Activated naive CD4-positive, alpha-beta T cell treated with anti-CD3 and anti-CD28 coated beads for 36 hours (primary cell): Measurements from ENCODE around the gene MYL5. TPM values are rescaled to one million over a fixed set of nuclear protein-coding genes. Genes with fewer than 3 reads are reported as not detected.
"Not testable (repeated sequence)": the region's sequence is repeated elsewhere in the genome, so short reads cannot be mapped to it uniquely, and the experiment has no call there.

ENCODE experiments used
- CTCF ChIA-PET: fragments of 350-600 bp; sonication (Branson Sonifier 250); formaldehyde crosslinking; loops from one replicate; lab custom pipeline; 2021; ENCODE audit warnings: antibody characterized with exemption; lab: Charles Lee
- DNase-seq: peaks from one replicate; pipeline ENCODE4 v3.0.0-alpha.2; 2020
- H3K27ac Mint-ChIP-seq: one replicate; pipeline ENCODE4 v1.8.0; 2021; ENCODE audit warnings: mild to moderate bottlenecking, mixed read lengths
- H3K27me3 Mint-ChIP-seq: one replicate; pipeline ENCODE4 v1.8.0; 2021; ENCODE audit warnings: low read depth, mixed read lengths
- H3K36me3 Mint-ChIP-seq: one replicate; pipeline ENCODE4 v1.8.0; 2021; ENCODE audit warnings: low read depth, mixed read lengths
- H3K4me1 Mint-ChIP-seq: one replicate; pipeline ENCODE4 v1.8.0; 2021; ENCODE audit warnings: low read depth, mixed read lengths
- H3K4me3 Mint-ChIP-seq: one replicate; pipeline ENCODE4 v1.8.0; 2021; ENCODE audit warnings: mild to moderate bottlenecking, moderate library complexity, mixed read lengths
- H3K9me3 Mint-ChIP-seq: one replicate; pipeline ENCODE4 v1.8.0; 2021; ENCODE audit warnings: mixed read lengths
- intact Hi-C: fragments of 100-400 bp; cut with micrococcal nuclease; formaldehyde crosslinking; loops from one replicate; pipeline ENCODE4 v1.15.1; 2023
- total RNA-seq, 2 experiments: library from RNA; stranded (reverse); gene quantifications; one replicate each; pipeline ENCODE4 v1.2.3, GENCODE V29; 2021

The MYL5 gene
- total RNA-seq, 2 experiments from 2014 or later, result 12.0 to 12.9 TPM

- Mint-ChIP-seq H3K4me3 (no peak overlapping the region), H3K36me3 (no peaks in the 10 kb centered on the region), H3K9me3 (no peaks in the 10 kb centered on the region), H3K27ac (no peak overlapping the region), H3K4me1 (no peaks in the 10 kb centered on the region), H3K27me3 (peaks cover 19% of the 10 kb centered on the region)
- intact Hi-C loops, result no loop called here
- CTCF ChIA-PET, result interaction anchor here (0.6 kb wide), 1 partner anchor 12 kb away, joined by 3 read pairs; no protein-coding TSS in a partner anchor
- no peak for DNase-seq
Observed at GRCh38 chr4:687971-688853, 13.9 kb downstream of the MYL5 start.

GRCh38 chr4:688854-689681 is 14.7 kb downstream of the MYL5 start, which contains the start of gene SLC49A3:
Gene SLC49A3 (minus strand): TSS chr4:689151. CDS start chr4:689127, 24 bp downstream.
- Mint-ChIP-seq H3K27ac (no peak within 1 kb of the TSS), H3K36me3 (no peaks in the 10 kb centered on the region), H3K4me3 (no peak within 1 kb of the TSS), H3K4me1 (no peaks in the 10 kb centered on the region), H3K27me3 (peaks cover 19% of the 10 kb centered on the region), H3K9me3 (no peaks in the 10 kb centered on the region)
- DNase-seq, result no peak
- intact Hi-C loops, result no loop called here
- CTCF ChIA-PET, result no interaction called here

- no peak for DNase-seq
- H3K9me3 Mint-ChIP-seq, result no peaks in the 10 kb centered on the region
- CTCF ChIA-PET, result no interaction called here
- peaks cover 19% of the 10 kb centered on the region for H3K27me3 Mint-ChIP-seq
- H3K4me3 Mint-ChIP-seq, result no peak overlapping the region
- intact Hi-C loops, result no loop called here
- no peaks in the 10 kb centered on the region for H3K36me3 Mint-ChIP-seq
- H3K27ac Mint-ChIP-seq, result no peak overlapping the region
- no peaks in the 10 kb centered on the region for H3K4me1 Mint-ChIP-seq
Observed at GRCh38 chr4:689723-690122, 15.4 kb downstream of the MYL5 start.

- Mint-ChIP-seq H3K27me3 (peaks cover 10% of the 10 kb centered on the region), H3K36me3 (no peaks in the 10 kb centered on the region), H3K4me1 (no peaks in the 10 kb centered on the region), H3K4me3 (no peak overlapping the region), H3K27ac (no peak overlapping the region), H3K9me3 (no peaks in the 10 kb centered on the region)
- DNase-seq, result no peak
- intact Hi-C loops, result no loop called here
- CTCF ChIA-PET, result no interaction called here
Observed at GRCh38 chr4:692771-693554, 18.6 kb downstream of the MYL5 start.

- H3K9me3 Mint-ChIP-seq, DNase-seq, H3K36me3 Mint-ChIP-seq, H3K4me3 Mint-ChIP-seq, CTCF ChIA-PET, H3K27ac Mint-ChIP-seq, intact Hi-C loops, H3K4me1 Mint-ChIP-seq, H3K27me3 Mint-ChIP-seq: not testable (repeated sequence)
Observed at GRCh38 chr4:694341-694940, 20.1 kb downstream of the MYL5 start.

GRCh38 chr4:699816-700580 is 25.7 kb downstream of the MYL5 start:
- H3K9me3 Mint-ChIP-seq, result no peaks in the 10 kb centered on the region
- intact Hi-C loops, result no loop called here
- CTCF ChIA-PET, result interaction anchor here (1.5 to 1.9 kb wide), 2 partner anchors 12 to 25 kb away, joined by 3 to 6 read pairs; partner anchors contain the start of genes ATP5ME and MYL5
- H3K27ac Mint-ChIP-seq, result no peak overlapping the region
- no peak for DNase-seq
- H3K27me3 Mint-ChIP-seq, result no peaks in the 10 kb centered on the region
- peaks cover 6% of the 10 kb centered on the region for H3K4me1 Mint-ChIP-seq
- H3K4me3 Mint-ChIP-seq, result no peak overlapping the region
- H3K36me3 Mint-ChIP-seq, result no peaks in the 10 kb centered on the region

- Mint-ChIP-seq H3K9me3 (no peaks in the 10 kb centered on the region), H3K27me3 (no peaks in the 10 kb centered on the region), H3K36me3 (no peaks in the 10 kb centered on the region), H3K4me3 (no peak overlapping the region), H3K4me1 (peaks cover 6% of the 10 kb centered on the region), H3K27ac (no peak overlapping the region)
- CTCF ChIA-PET, result interaction anchor here (1.5 kb wide), 1 partner anchor 13 kb away, joined by 3 read pairs; no protein-coding TSS in a partner anchor
- no peak for DNase-seq
- intact Hi-C loops, result no loop called here
Observed at GRCh38 chr4:700587-701264, 26.4 kb downstream of the MYL5 start.

GRCh38 chr4:702618-703048 is 28.3 kb downstream of the MYL5 start:
- Mint-ChIP-seq H3K9me3 (no peaks in the 10 kb centered on the region), H3K4me1 (peaks cover 8% of the 10 kb centered on the region), H3K36me3 (no peaks in the 10 kb centered on the region), H3K27me3 (no peaks in the 10 kb centered on the region), H3K4me3 (no peak overlapping the region), H3K27ac (no peak overlapping the region)
- no peak for DNase-seq
- intact Hi-C loops, result no loop called here
- CTCF ChIA-PET, result no interaction called here

GRCh38 chr4:703336-704197 is 29.2 kb downstream of the MYL5 start:
- CTCF ChIA-PET, result no interaction called here
- Mint-ChIP-seq H3K27me3 (no peaks in the 10 kb centered on the region), H3K27ac (no peak overlapping the region), H3K36me3 (no peaks in the 10 kb centered on the region), H3K9me3 (no peaks in the 10 kb centered on the region), H3K4me3 (no peak overlapping the region), H3K4me1 (peaks cover 9% of the 10 kb centered on the region)
- no peak for DNase-seq
- intact Hi-C loops, result loop anchor here (2.0 kb wide), 1 partner anchor 545 kb away; the partner anchor contains the start of gene CTBP1

- H3K27ac Mint-ChIP-seq, result no peak overlapping the region
- H3K27me3 Mint-ChIP-seq, result no peaks in the 10 kb centered on the region
- no peak overlapping the region for H3K4me3 Mint-ChIP-seq
- CTCF ChIA-PET, result no interaction called here
- H3K9me3 Mint-ChIP-seq, result no peaks in the 10 kb centered on the region
- no peak for DNase-seq
- no peaks in the 10 kb centered on the region for H3K36me3 Mint-ChIP-seq
- peaks cover 11% of the 10 kb centered on the region for H3K4me1 Mint-ChIP-seq
- intact Hi-C loops, result loop anchor here (2.0 kb wide), 1 partner anchor 544 kb away; the partner anchor contains the start of gene CTBP1
Observed at GRCh38 chr4:704198-704891, 30.0 kb downstream of the MYL5 start.
